ENCODE results near the gene GATA3. TPM values are rescaled to one million over a fixed set of nuclear protein-coding genes. Genes with fewer than 3 reads are reported as not detected.
"Not testable (repeated sequence)": the region's sequence is repeated elsewhere in the genome, so short reads cannot be mapped to it uniquely, and the experiment has no call there.

The GATA3 gene
- polyA plus RNA-seq (ENCODE audit: low read depth in 6 of 6): under 1 TPM in 3 of 6 donors, not detected in 3; 0.12 to 0.26 (median 0.14) TPM

DNA sequence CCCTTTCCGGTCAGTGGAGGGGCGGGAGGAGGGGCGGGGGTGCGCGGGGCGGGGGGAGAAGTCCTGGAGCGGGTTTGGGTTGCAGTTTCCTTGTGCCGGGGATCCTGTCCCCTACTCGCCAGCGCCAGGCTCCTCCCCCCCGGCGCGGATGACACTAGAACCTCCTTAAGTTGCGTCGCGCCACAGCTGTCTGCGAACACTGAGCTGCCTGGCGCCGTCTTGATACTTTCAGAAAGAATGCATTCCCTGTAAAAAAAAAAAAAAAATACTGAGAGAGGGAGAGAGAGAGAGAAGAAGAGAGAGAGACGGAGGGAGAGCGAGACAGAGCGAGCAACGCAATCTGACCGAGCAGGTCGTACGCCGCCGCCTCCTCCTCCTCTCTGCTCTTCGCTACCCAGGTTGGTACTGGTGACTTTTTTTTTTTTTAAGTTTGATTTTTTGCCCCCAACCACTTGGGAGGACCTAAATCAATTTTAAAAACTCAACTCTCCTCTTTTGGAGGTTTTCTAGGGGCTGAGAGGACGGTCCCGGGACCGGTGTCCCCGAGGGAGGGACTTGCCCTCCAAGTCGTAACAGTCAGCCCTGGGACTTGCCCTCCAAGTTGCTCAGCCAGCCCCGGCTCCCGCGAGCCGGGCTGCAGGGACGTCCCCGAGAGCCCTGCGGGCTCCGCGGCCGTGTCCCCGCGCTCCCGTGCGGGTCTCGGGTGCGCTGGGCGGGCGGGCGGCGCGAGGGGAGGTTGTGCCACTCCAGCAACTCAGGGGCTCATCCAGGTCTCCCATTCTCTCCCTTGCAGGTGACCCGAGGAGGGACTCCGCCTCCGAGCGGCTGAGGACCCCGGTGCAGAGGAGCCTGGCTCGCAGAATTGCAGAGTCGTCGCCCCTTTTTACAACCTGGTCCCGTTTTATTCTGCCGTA lies at the start of gene GATA3:
TSS of gene GATA3 (plus strand) at position 195 of the 914 bp plus-strand sequence. CDS start 968 bp downstream, outside the sequence.
- DNase-seq: no peak
- ATAC-seq (ENCODE audit: low read depth in 2 of 2): peak; percentile 18 to 36
- H3K27ac Mint-ChIP-seq: peak within 1 kb of the TSS; percentile 7 to 89 (median 74)
- H3K4me3 Mint-ChIP-seq: peak within 1 kb of the TSS; percentile 83 to 94 (median 90)
- H3K9me3 Mint-ChIP-seq: peaks cover 0 to 9% (median 6%) of the 10 kb centered on the region in 7 donors
- peaks cover 49 to 83% (median 67%) of the 10 kb centered on the region in 3 donors for H3K27me3 Mint-ChIP-seq
- H3K36me3 Mint-ChIP-seq: peaks cover 6 to 9% of the 10 kb centered on the region in 2 donors
- peaks cover 40 to 65% (median 49%) of the 10 kb centered on the region in 3 donors for H3K4me1 Mint-ChIP-seq

DNA sequence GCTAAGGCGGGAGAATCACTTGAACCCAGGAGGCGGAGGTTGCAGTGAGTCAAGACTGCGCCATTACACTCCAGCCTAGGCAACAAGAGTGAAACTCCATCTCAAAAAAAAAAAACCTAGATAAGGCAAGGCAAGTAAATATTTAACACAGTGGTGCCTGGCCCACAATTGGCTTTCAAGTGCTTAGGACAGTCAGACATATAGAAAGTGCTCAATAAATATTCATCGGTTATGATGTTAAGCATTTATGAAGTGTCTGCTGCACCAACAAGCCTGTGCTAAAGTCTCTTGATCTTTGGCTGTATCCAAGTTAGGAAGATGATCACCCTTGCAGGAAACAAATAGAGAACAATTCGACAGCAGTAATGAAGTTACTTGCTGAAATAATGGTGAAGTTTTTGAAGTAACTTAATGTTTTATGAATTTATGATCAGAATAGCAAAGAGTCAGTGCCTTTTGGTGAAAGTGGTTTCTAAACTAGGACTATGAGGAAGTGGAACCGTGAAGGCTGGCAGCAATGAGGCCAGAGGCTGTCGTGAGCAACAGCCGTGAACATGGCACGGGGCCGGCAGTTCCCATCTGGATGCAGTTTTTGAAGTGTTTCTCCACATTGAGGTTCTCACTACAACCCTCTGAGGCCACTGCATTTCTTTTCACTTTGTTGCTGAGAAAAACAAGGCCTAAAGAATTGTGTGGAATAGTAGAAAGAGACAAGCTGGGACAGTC lies 48.1 kb upstream of the GATA3 start:
- no peaks in the 10 kb centered on the region for H3K4me1 Mint-ChIP-seq
- peaks cover 35 to 43% of the 10 kb centered on the region in 2 donors for H3K36me3 Mint-ChIP-seq
- H3K9me3 Mint-ChIP-seq: peaks cover 5 to 37% (median 27%) of the 10 kb centered on the region in 7 donors
- DNase-seq (no peak), ATAC-seq (ENCODE audit: low read depth in 2 of 2) (no peak)
- no peaks in the 10 kb centered on the region for H3K27me3 Mint-ChIP-seq
- H3K27ac Mint-ChIP-seq: peak overlapping the region in 3 of 6 donors; percentile 2 to 64 (median 11)
- H3K4me3 Mint-ChIP-seq: no peak overlapping the region

DNA sequence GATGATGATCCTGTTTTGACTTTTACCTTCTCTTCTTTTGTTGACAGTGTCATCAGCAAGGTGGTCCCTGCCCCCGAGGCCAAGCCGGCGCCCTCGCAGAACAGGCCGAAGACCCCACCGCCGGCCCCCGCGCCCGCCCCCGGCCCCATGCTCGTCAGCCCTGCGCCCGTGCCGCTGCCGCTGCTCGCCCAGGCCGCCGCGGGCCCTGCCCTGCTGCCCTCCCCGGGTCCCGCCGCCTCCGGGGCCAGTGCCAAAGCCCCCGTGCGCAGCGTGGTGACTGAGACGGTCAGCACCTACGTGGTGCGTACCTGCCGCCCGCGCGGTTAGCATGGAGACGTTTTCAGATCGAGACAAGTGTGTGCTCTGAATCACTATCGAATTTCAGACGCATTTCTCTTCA lies 45.5 kb upstream of the GATA3 start:
- peaks cover 0 to 3% (median 0%) of the 10 kb centered on the region in 3 donors for H3K4me1 Mint-ChIP-seq
- ATAC-seq (ENCODE audit: low read depth in 2 of 2): no peak
- H3K4me3 Mint-ChIP-seq: no peak overlapping the region
- peaks cover 34 to 35% of the 10 kb centered on the region in 2 donors for H3K36me3 Mint-ChIP-seq
- no peak for DNase-seq
- peaks cover 0 to 15% (median 8%) of the 10 kb centered on the region in 7 donors for H3K9me3 Mint-ChIP-seq
- H3K27ac Mint-ChIP-seq: no peak overlapping the region
- H3K27me3 Mint-ChIP-seq: no peaks in the 10 kb centered on the region

DNA sequence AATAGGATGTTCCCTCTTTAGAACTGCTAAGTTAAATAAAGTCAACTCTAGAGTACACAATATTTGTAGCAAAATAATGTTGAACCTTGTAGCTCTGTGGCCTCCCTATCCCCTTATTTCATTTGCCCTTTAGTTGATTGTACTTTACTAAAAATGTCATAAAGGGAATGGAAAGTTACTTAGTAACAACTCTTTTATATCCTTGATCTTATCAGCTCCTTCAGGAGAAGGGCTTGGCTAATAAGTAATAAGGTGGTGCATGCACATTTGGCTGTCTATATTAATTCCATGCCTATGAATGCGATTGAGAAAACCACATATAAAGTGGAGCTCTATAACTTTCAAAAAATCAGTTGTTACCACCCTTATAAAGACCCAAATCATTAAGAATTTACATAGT lies 41.5 kb upstream of the GATA3 start:
- Mint-ChIP-seq H3K4me3 (no peak overlapping the region), H3K27me3 (no peaks in the 10 kb centered on the region), H3K27ac (no peak overlapping the region), H3K9me3 (no peaks in the 10 kb centered on the region), H3K36me3 (peaks cover 30 to 45% of the 10 kb centered on the region in 2 donors), H3K4me1 (peaks cover 0 to 3% (median 0%) of the 10 kb centered on the region in 3 donors)
- DNase-seq: no peak
- no peak for ATAC-seq (ENCODE audit: low read depth in 2 of 2)

DNA sequence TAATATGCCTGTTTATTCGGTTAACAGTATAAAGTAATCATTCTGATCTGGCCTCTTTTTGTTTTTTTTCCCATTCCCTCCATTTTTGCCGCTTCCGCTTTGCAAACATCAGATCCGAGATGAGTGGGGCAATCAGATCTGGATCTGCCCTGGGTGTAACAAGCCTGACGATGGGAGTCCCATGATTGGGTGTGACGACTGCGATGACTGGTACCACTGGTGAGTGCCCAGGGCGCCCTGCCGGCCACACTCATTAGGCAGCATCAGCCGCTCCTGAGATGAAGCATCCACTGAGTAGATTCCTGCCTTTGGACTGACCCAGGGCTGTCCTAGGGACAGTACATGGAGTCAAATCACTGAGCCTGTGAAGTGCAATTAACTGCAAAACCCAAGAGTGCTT lies 40.9 kb upstream of the GATA3 start:
- Mint-ChIP-seq H3K27ac (no peak overlapping the region), H3K27me3 (no peaks in the 10 kb centered on the region), H3K4me3 (no peak overlapping the region), H3K9me3 (no peaks in the 10 kb centered on the region), H3K4me1 (peaks cover 0 to 3% (median 0%) of the 10 kb centered on the region in 3 donors), H3K36me3 (peaks cover 30 to 45% of the 10 kb centered on the region in 2 donors)
- ATAC-seq (ENCODE audit: low read depth in 2 of 2): no peak
- DNase-seq: no peak

DNA sequence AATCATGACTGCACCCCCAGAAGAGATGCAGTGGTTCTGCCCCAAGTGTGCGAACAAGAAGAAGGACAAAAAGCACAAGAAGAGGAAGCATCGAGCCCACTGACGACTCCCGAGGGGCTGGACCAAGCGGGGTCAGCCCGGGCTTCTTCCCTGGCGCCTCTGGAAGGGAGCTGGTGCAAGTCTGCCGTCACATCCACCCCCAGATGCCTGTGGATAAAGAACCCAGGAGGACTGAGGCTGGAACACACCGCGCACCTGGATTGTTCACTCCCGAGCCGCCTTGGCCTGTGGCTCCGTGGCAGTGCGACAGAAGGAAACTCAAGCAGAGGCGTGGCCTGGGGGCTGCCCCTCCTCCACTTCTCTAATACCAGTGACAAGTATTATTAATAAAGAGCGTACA lies 39.8 kb upstream of the GATA3 start:
- H3K4me3 Mint-ChIP-seq: no peak overlapping the region
- ATAC-seq (ENCODE audit: low read depth in 2 of 2): no peak
- peaks cover 30 to 45% of the 10 kb centered on the region in 2 donors for H3K36me3 Mint-ChIP-seq
- peaks cover 0 to 3% (median 0%) of the 10 kb centered on the region in 3 donors for H3K4me1 Mint-ChIP-seq
- H3K9me3 Mint-ChIP-seq: no peaks in the 10 kb centered on the region
- H3K27me3 Mint-ChIP-seq: no peaks in the 10 kb centered on the region
- no peak for DNase-seq
- H3K27ac Mint-ChIP-seq: peak overlapping the region in 2 of 6 donors; percentile 23 to 44

DNA sequence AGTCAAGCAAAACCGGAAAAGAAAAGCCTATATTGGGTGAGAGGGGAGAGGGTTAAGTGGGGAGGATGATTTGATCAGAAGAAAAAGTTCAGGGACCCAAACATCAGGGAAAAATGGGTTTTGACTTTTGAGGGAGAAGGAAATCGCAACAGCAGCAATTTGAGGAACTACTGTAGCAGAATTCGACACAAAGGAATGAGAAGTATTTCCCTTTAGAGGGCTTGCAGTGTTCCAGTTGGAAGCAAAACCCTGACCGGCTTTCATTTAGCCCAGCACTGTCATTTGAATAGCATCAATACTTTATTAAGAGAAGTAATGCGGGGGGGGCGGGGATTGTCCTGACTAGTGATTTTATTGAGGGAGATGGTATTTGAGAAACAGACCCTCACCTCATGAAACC lies 37.2 kb upstream of the GATA3 start:
- H3K4me3 Mint-ChIP-seq: no peak overlapping the region
- H3K36me3 Mint-ChIP-seq: peaks cover 22 to 35% of the 10 kb centered on the region in 2 donors
- ATAC-seq (ENCODE audit: low read depth in 2 of 2): no peak
- no peaks in the 10 kb centered on the region for H3K27me3 Mint-ChIP-seq
- peak overlapping the region in 4 of 6 donors; percentile 19 to 83 (median 49) for H3K27ac Mint-ChIP-seq
- no peak for DNase-seq
- H3K4me1 Mint-ChIP-seq: peaks cover 0 to under 1% (median 0%) of the 10 kb centered on the region in 3 donors
- H3K9me3 Mint-ChIP-seq: no peaks in the 10 kb centered on the region

DNA sequence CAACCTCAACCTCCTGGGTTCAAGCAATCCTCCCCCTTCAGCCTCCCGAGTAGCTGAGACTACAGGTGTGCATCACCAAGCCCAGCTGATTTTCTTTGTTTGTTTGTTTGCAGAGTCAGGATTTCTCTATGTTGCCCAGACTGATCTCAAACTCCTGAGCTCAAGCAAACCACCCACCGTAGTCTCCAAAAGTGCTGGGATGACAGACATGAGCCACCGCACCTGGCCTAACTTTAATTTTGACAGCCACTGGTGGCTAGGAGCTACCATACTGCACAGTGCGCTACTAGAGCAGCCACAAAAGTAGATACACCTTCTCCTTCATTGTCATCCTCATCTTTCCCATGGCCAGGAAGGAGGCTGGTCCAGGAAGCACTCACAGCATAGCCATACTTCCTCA lies 31.2 kb upstream of the GATA3 start:
- peaks cover 4 to 33% (median 27%) of the 10 kb centered on the region in 3 donors for H3K27me3 Mint-ChIP-seq
- H3K36me3 Mint-ChIP-seq: no peaks in the 10 kb centered on the region
- no peak for DNase-seq
- peaks cover 0 to 6% (median 0%) of the 10 kb centered on the region in 3 donors for H3K4me1 Mint-ChIP-seq
- H3K27ac Mint-ChIP-seq: peak overlapping the region in 1 of 6 donors; percentile 39
- no peak for ATAC-seq (ENCODE audit: low read depth in 2 of 2)
- H3K4me3 Mint-ChIP-seq: no peak overlapping the region
- no peaks in the 10 kb centered on the region for H3K9me3 Mint-ChIP-seq

DNA sequence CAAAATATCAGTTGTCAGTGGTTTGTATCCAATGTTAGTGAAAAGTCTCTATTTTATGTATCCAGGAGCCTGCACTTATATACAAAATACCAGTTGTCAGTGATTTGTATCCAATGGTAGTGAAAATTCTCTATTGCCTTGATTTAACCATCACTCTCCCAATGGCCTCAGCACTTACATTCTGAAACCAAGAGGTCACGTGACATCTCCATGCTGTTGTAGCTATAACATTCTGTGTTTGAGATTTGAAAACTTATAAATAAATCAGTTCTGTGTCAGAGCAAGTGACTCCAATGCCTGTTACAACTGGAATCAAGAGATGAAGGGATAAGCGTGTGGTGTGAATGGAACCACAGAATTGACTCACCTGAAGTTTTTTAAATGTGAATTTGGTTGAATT lies 30.6 kb upstream of the GATA3 start:
- no peaks in the 10 kb centered on the region for H3K36me3 Mint-ChIP-seq
- DNase-seq (no peak), ATAC-seq (ENCODE audit: low read depth in 2 of 2) (no peak)
- peaks cover 8 to 33% (median 27%) of the 10 kb centered on the region in 3 donors for H3K27me3 Mint-ChIP-seq
- H3K4me1 Mint-ChIP-seq: peaks cover 0 to 6% (median 0%) of the 10 kb centered on the region in 3 donors
- no peaks in the 10 kb centered on the region for H3K9me3 Mint-ChIP-seq
- H3K27ac Mint-ChIP-seq: no peak overlapping the region
- H3K4me3 Mint-ChIP-seq: no peak overlapping the region

DNA sequence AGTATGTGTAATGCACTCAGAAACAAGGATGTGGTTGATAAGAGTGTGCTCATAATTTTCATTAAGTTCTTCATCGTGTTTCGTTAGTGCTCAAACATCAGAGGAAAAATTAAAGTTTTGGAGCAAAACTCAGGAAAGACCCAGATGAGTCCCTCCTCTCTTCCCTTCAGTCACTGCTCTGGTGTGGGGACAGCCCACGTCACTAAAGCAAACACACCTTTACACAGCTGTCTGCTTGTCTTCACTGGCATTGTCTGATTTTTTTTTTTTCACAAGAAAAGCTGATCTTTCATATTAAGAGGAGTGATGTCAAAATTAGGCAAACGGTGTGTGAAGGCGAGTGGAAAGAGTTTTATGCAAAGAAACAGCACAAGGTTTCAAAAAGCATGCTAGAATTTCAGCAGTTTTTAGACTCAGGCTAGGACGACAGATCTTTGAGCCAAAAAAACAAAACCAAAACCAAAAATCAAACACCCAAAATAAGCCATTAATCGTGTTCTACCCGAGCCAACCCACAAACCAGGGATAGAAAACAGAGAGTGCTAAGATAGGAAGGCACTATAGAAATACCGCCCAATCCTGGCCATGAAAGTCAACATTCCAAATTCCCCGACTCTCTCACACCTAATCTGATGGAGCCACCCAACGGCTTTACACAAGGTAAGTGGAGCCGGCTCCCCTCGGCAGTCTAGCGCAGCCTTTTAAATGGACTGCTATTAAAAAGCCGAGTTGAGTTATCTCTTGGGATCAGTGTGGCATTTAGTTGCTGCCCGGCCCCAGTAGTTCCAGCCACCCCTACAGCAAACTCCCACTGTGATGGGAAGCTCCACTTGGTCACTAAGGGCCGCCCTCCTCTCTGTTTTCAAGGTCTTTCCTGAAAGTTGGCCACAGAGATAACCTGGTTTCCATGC lies 27.9 kb upstream of the GATA3 start:
- Mint-ChIP-seq H3K36me3 (peaks cover 0 to under 1% of the 10 kb centered on the region in 2 donors), H3K27ac (peak overlapping the region in 1 of 6 donors; percentile 27), H3K4me3 (peak overlapping the region in 6 of 8 donors; percentile 9 to 65 (median 27)), H3K4me1 (peaks cover 0 to 6% (median 0%) of the 10 kb centered on the region in 3 donors), H3K27me3 (peaks cover 16 to 52% (median 44%) of the 10 kb centered on the region in 3 donors), H3K9me3 (peaks cover 0 to 3% (median 0%) of the 10 kb centered on the region in 7 donors)
- ATAC-seq (ENCODE audit: low read depth in 2 of 2): no peak
- no peak for DNase-seq

DNA sequence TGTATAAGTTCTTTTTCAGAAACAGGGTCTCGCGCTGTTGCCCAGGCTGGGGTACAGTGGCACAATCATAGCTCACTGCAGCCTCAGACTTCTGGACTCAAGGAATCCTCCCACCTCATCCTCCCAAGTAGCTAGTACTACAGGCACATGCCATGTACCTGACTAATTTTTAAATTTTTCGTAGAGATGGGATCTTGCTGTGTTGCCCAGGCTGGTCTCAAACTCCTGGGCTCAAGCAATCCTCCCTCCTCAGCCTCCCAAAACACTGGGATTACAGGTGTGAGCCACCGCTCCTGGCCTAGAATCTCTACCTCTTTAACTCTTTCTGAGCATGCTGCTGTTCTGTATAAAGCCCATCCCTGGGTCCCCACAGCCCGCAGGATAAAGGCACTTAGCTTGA lies 23.3 kb upstream of the GATA3 start:
- H3K4me3 Mint-ChIP-seq; H3K4me1 Mint-ChIP-seq; H3K36me3 Mint-ChIP-seq; ATAC-seq (ENCODE audit: low read depth in 2 of 2); H3K27ac Mint-ChIP-seq; DNase-seq: not testable (repeated sequence)
- Mint-ChIP-seq H3K27me3 (peaks cover 39 to 66% (median 55%) of the 10 kb centered on the region in 3 donors), H3K9me3 (peaks cover 0 to 14% (median 4%) of the 10 kb centered on the region in 7 donors)

DNA sequence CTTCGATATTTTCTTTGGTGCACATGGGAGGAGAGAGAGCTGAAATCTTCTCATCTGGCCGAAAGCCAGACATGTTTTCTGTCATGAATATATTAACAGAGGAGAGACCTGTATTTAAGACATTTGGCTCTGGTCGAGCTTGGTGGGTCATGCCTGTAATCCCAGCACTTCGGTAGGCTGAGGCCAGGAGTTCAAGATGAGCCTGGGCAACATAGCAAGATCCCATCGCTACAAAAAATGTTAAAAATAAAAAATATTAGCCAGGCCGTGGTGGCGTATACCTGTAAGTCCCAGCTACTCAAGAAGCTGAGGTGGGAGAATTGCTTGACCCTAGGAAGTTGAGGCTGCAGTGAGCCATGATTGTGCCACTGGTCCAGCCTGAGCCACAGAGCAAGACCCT lies 21.9 kb upstream of the GATA3 start:
- Mint-ChIP-seq H3K9me3 (peaks cover 0 to 19% (median 6%) of the 10 kb centered on the region in 7 donors), H3K27me3 (peaks cover 47 to 70% (median 57%) of the 10 kb centered on the region in 3 donors), H3K4me1 (peaks cover 0 to 11% (median 0%) of the 10 kb centered on the region in 3 donors), H3K36me3 (peaks cover 7 to 8% of the 10 kb centered on the region in 2 donors), H3K4me3 (peak overlapping the region in 1 of 8 donors; percentile 44), H3K27ac (no peak overlapping the region)
- ATAC-seq (ENCODE audit: low read depth in 2 of 2) (no peak), DNase-seq (no peak)

All from naive B cell (primary cell).